Esophagus (tissue), 2 donors: ENCODE measurements around the gene POLG. TPM values are rescaled to one million over a fixed set of nuclear protein-coding genes. Genes with fewer than 3 reads are reported as not detected.

Experiments used
- H3K27ac ChIP-seq, 2 donors: one replicate each; pipeline ENCODE4 v1.5.1; 2013; ENCODE audit warnings: low read depth in 2 of 2, mild to moderate bottlenecking in 2 of 2, inconsistent platforms in 1 of 2, low read length in 1 of 2, moderate library complexity in 1 of 2
- H3K27me3 ChIP-seq, 2 donors: one replicate each; pipeline ENCODE4 v1.6.1; 2013; ENCODE audit warnings: low read length in 2 of 2, control low read depth in 1 of 2, mild to moderate bottlenecking in 1 of 2; ENCODE audit not compliant: insufficient read depth in 2 of 2, control insufficient read depth in 1 of 2
- H3K36me3 ChIP-seq, 2 donors: one replicate each; pipeline ENCODE4 v1.6.1; 2013; ENCODE audit warnings: low read length in 1 of 2; ENCODE audit not compliant: control insufficient read depth in 2 of 2, insufficient read depth in 2 of 2
- H3K4me1 ChIP-seq, 2 donors: one replicate each; pipeline ENCODE4 v1.6.1; 2013; ENCODE audit warnings: low read length in 1 of 2; ENCODE audit not compliant: control insufficient read depth in 2 of 2, insufficient read depth in 2 of 2
- H3K4me3 ChIP-seq, 2 donors: one replicate each; pipeline ENCODE4 v1.5.1; 2013; ENCODE audit warnings: low read length in 2 of 2, mild to moderate bottlenecking in 2 of 2, low read depth in 1 of 2, moderate library complexity in 1 of 2
- H3K9me3 ChIP-seq, 2 donors: one replicate each; pipeline ENCODE4 v1.6.1; 2013; ENCODE audit warnings: mild to moderate bottlenecking in 2 of 2, low read depth in 1 of 2, low read length in 1 of 2, moderate library complexity in 1 of 2; ENCODE audit not compliant: control insufficient read depth in 2 of 2, insufficient read depth in 1 of 2
- whole genome bisulfite sequencing, 2 donors: extraction: QIAGEN DNeasy Blood & Tissue Kit; methylation state at CpG; one replicate each; pipeline ENCODE4 v1.1.7; 2013; 5-methylcytosine and 5-hydroxymethylcytosine counted together
- polyA plus RNA-seq, 2 donors: library from polyadenylated mRNA; stranded (reverse); fragments of 200-250 nt; gene quantifications; one replicate each; pipeline ENCODE4 v1.2.3, GENCODE V29; 2013
- donor health status: healthy with polysubstance abuse.
- donor health status: Bipolar disorder and iron deficiency.

The POLG gene
- polyA plus RNA-seq, 2 donors: 27.2 to 48.1 TPM

DNA sequence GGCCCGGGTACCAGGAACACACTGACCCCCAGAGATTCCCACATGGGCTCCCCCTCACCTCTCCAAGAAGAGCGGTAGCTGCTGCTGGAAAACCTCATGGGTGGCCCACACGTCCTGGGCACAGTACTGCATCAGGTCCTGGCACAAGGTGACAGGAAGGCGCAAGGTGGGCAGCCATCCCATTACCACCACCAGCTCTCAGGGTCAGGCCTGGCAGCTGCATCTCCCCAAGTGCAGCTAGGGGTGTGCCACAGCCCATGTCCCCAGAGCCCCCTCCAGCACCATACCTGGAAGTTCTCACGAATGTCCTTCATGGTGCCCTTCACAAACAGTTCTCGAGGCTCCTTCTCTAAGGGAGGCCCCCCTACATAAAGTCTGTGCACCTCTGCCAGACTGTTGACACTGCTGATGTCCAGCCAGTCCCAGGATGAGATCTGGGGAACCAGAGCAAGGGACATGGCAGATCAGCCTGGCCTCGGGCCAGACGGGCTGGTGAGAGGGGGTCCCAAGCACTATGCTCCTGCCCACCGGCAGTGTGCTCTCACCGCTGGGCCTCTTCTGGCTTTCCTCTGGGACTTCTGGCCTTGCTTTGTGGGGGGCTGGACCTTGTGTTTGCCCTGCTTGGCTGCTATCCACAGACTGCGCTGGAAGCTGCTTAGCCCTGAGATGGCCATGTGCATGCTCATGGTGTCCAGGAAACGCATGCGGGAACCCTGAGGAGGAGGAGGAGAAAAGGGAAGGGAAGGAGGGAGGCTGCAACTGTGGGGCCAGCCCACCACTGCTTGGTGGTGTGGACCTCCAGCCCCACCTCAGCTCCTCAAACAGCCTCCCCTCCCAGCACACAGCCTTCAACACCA, 6.0 kb downstream of the POLG start:
- 91 to 92% methylated on average over 13 of the region's 13 CpGs for WGBS, 2 donors
- Histone ChIP-seq H3K4me3 (no peak overlapping the region), H3K4me1 (peaks cover 14 to 22% of the 10 kb centered on the region in 2 donors), H3K27ac (no peak overlapping the region), H3K27me3 (no peaks in the 10 kb centered on the region), H3K9me3 (no peaks in the 10 kb centered on the region), H3K36me3 (peaks cover 45 to 78% of the 10 kb centered on the region in 2 donors)

DNA sequence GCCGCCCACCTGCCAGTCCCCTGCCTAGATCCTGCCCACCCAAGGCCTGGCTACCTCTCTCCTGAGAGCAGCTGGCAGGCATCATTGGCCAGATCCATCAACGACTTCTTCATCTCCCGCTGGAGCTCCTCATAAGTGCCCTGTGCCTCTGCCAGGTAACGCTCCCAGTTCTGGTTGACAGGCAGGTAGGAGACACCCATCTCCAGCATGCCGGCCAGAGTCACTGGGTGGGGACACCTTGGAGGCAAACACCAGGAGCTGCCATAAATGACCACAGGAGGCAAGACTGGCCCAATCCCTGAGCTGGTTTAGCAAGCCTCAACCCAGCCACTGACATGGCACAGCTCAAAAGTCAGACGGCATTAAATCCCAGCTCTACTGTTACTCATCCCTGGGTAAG, 7.5 kb downstream of the POLG start:
- Histone ChIP-seq H3K9me3 (no peaks in the 10 kb centered on the region), H3K27me3 (no peaks in the 10 kb centered on the region), H3K4me1 (peaks cover 5 to 20% of the 10 kb centered on the region in 2 donors), H3K27ac (no peak overlapping the region), H3K4me3 (no peak overlapping the region), H3K36me3 (peaks cover 57 to 83% of the 10 kb centered on the region in 2 donors)
- WGBS, 2 donors: 81 to 88% methylated on average over 6 of the region's 6 CpGs

DNA sequence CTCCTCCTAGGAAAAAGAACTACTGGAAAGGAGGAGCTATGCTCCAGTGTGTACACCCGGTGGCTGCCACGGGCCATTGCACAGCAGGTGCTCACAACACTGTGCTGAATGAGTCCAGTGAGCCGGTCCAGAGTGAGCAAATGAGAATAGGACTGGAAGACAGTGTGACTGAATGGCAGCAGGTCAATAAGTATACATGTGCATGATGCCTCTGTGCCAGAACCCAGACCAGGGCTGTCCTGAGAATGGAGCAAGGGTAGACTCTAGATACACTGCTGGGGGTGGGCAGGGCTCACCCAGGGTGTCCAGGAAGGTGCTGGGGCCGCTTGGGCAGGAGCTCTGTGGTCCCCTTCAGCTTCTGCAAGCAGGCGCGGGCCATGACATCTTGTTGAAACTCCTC, 8.3 kb downstream of the POLG start:
- 83 to 89% methylated on average over 6 of the region's 6 CpGs for WGBS, 2 donors
- no peaks in the 10 kb centered on the region for H3K9me3 ChIP-seq
- H3K27me3 ChIP-seq: no peaks in the 10 kb centered on the region
- peaks cover 64 to 86% of the 10 kb centered on the region in 2 donors for H3K36me3 ChIP-seq
- H3K4me3 ChIP-seq: no peak overlapping the region
- peaks cover 5 to 15% of the 10 kb centered on the region in 2 donors for H3K4me1 ChIP-seq
- no peak overlapping the region for H3K27ac ChIP-seq

DNA sequence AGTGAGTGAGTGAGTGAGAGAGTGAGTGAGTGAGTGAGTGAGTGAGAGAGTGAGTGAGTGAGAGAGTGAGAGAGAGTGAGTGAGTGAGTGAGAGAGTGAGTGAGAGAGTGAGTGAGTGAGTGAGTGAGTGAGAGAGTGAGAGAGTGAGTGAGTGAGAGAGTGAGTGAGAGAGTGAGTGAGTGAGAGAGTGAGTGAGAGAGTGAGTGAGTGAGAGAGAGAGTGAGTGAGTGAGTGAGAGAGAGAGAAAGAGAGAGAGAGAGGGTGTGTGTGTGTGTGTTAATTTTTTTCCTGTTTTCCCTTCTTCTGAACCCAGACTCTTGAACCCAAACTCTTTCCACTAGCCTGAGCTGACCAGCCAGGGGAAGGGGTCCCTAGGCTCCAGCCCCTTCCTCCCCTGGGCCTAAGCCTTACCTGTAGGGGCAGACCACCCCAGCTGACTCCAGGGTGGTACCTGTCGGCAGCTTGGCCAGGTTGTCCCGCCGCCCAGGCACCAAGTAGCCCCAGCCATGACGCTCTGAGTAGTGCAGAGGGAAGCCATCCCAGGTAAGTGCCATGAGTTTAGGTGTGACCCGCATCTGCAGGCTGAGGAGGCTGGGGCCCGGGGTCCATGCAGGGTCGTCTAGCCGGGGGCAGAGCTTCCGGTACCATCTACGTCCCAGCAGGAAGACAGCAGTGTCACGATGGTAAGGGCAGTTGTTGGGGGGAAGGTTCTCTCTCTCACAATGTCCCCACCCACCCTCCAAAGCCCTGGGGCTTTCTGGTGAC, 9.4 kb downstream of the POLG start:
- WGBS, 2 donors: 94 to 98% methylated on average over 11 of the region's 11 CpGs
- peaks cover 5 to 13% of the 10 kb centered on the region in 2 donors for H3K4me1 ChIP-seq

DNA sequence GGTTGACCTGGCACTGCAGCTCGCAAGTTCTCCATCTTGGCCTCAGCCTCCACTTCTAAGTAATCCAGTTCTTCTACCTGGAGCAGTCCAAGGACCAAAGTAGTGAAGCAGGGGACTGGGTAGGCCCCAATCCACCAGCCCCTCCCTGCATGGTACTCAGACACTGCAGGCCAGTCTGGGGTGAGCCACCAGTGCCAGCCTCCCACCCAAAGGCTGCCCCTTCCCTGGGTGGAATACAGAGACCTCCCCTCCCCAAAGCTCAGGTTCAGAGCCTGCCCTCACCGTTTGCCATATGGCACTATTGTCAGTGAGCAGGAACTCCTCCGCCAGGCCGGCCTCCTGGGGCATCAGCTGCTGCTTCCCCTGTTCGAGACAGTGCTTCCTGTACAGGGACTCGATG, 10.8 kb downstream of the POLG start:
- H3K36me3 ChIP-seq: peaks cover 66 to 93% of the 10 kb centered on the region in 2 donors
- H3K27me3 ChIP-seq: no peaks in the 10 kb centered on the region
- peaks cover 5 to 7% of the 10 kb centered on the region in 2 donors for H3K4me1 ChIP-seq
- H3K27ac ChIP-seq: no peak overlapping the region
- no peak overlapping the region for H3K4me3 ChIP-seq
- no peaks in the 10 kb centered on the region for H3K9me3 ChIP-seq
- WGBS, 2 donors: 79 to 84% methylated on average over 6 of the region's 6 CpGs

More for the DNA sequence above, 9.4 kb downstream of the POLG start:
- Histone ChIP-seq H3K27me3 (no peaks in the 10 kb centered on the region), H3K36me3 (peaks cover 70 to 92% of the 10 kb centered on the region in 2 donors), H3K4me3 (no peak overlapping the region), H3K27ac (no peak overlapping the region), H3K9me3 (no peaks in the 10 kb centered on the region)

DNA sequence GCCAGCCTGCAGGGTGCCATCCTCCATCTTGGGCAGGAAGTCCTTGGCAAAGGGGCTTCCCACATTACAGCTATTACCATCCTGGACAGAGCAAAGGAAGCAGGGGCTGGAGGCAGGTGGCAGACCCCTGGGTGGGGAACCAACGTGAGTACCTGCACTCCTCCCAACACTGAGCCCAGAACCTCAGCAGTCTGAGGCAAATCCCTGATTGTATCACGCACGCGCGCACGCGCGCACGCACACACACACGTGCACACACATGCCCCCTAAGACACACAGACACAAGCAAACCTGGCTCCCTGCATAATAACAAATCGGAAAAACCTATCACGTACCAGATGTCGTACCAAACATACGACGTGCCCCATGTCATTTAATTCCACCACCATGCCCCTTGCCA, 11.8 kb downstream of the POLG start:
- Histone ChIP-seq H3K4me1 (peaks cover 5 to 6% of the 10 kb centered on the region in 2 donors), H3K9me3 (no peaks in the 10 kb centered on the region), H3K27ac (no peak overlapping the region), H3K27me3 (no peaks in the 10 kb centered on the region), H3K4me3 (no peak overlapping the region), H3K36me3 (peaks cover 57 to 91% of the 10 kb centered on the region in 2 donors)
- 92 to 96% methylated on average over 15 of the region's 15 CpGs for WGBS, 2 donors

DNA sequence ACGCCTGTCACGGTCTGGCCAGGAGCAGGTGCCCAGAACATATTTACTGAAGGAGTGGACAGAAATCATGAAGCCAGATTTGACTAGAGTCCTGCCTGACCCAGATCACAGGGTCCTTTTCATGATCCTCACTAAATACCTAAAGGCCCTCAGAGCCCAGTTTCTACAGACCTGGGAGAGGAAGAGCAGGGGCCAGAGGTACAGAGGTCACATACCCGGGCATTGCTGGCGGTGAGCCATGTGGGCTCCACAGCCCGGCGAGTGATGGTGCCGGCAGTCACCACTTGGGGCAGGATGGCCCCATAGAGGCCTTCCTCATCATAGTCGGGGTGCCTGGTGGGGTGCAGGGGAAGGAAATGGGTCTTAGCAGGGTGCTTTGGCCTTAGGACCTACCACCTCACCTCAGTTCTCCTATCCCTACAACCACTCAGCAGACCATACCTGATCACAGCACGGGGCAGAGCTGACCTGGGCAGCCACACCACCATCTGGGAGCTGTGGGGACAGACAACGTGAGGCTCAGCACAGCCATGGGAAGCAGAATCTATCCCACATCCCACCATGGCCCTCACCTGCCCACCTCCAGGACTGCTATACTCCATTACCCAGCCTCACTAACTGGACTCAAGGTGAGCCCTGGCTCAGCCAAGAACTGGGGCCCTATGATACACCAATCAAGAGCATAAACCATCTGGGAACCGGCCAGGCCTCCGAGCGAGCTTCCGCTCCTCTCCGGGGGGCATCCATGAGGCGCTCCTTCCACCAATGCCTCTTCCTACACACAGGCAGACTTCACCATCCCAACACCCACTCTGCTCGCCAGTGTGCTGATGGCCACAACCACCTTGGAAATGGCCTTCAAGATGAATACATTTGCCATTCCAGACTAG, 12.9 kb downstream of the POLG start:
- peaks cover 0 to 6% of the 10 kb centered on the region in 2 donors for H3K4me1 ChIP-seq
- H3K27me3 ChIP-seq: no peaks in the 10 kb centered on the region
- no peak overlapping the region for H3K27ac ChIP-seq
- H3K4me3 ChIP-seq: no peak overlapping the region
- H3K9me3 ChIP-seq: no peaks in the 10 kb centered on the region
- peaks cover 52 to 87% of the 10 kb centered on the region in 2 donors for H3K36me3 ChIP-seq
- WGBS, 2 donors: 78 to 83% methylated on average over 17 of the region's 17 CpGs

DNA sequence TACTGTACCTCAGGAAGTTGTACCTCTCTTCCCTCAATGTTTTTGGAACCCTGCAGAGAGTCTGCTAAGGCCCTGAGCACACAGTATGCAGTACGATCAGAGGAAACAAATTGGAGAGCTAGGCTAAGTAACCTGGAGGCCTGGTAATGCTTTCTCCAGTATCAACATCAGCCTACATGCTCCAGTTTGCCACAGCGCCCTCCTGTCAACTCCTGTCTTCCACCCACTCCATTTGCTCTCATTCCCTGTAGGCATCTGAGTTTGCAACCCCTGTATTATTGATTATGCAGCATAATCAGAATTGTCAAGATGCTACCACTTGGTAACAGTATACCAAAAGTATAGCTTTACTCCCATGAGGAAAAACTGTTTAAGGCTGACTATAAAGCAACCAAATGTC, 14.4 kb downstream of the POLG start:
- Histone ChIP-seq H3K9me3 (no peaks in the 10 kb centered on the region), H3K4me1 (peaks cover 0 to 6% of the 10 kb centered on the region in 2 donors), H3K36me3 (peaks cover 50 to 87% of the 10 kb centered on the region in 2 donors), H3K27ac (no peak overlapping the region), H3K4me3 (no peak overlapping the region), H3K27me3 (no peaks in the 10 kb centered on the region)
- 91 to 92% methylated on average over 2 of the region's 2 CpGs for WGBS, 2 donors

DNA sequence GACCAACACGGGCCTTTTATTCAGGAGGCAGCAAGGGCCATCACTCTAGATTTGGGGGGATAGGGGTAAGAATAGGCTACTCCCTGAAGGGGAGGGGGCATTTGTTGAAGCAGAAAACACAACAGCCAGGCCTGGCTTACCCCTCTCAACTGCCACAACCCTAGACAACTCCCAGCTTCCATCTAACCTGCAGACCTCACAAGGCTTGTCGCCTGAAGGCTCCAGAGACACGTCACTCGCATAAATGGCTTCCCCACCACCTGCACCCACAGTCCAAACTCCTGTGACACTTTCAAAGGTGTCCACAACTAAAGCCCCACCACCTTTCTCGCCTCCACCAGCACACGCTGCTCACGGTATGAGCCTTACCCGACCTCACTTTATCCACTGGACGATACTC, 14.9 kb downstream of the POLG start:
- no peaks in the 10 kb centered on the region for H3K27me3 ChIP-seq
- WGBS, 2 donors: 92 to 93% methylated on average over 9 of the region's 9 CpGs
- peaks cover 0 to 6% of the 10 kb centered on the region in 2 donors for H3K4me1 ChIP-seq
- no peak overlapping the region for H3K27ac ChIP-seq
- H3K36me3 ChIP-seq: peaks cover 48 to 87% of the 10 kb centered on the region in 2 donors
- no peaks in the 10 kb centered on the region for H3K9me3 ChIP-seq
- no peak overlapping the region for H3K4me3 ChIP-seq
